Stimulated activated CD4-positive, alpha-beta T cell treated with anti-CD3 and anti-CD28 coated beads, Interleukin-1b, Interleukin-23, amount 100 ng/mL, for 48 hours (primary cell): ENCODE results near the gene XRCC5.

ENCODE experiments used
- DNase-seq: peaks from one replicate; pipeline ENCODE4 v3.0.0-alpha.2; 2020

XRCC5 gene

DNA sequence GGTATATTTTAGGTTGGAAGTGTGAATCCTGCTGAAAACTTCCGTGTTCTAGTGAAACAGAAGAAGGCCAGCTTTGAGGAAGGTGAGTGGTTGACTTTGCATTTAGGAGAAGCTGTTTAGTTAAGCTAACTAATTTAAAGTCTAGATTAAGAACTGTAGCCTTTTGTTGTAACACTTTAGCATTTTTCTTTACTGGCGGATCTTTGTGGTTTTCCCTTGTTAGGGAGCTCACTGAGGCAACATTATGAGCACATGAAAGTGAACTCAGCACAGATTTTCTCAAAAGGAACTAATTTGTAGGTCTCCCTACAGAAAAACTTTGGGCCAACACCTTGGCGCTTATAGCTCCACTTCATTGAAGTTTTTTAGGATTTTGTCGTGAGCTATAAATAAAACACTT, 52.8 kb downstream of the XRCC5 start:
- DNase-seq = no peak

DNA sequence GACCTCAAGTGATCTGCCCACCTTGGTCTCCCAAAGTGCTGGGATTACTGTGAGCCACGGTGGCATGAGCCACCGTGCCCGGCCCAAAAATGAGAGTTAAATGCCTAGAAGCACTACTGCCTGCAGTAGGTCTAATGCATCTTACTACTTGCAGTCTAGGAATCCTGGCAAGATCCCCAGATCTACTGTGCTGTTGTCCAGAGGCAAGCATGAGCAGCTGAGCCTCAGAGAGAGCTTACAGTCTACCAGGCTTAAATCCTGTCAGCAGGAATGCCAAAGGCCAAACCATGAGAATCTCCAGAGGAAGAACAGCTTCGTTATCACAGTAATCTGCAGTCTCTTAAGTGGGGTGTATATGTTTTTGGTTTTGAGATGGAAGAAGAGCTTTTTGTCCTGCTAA, 54.4 kb downstream of the XRCC5 start:
- no peak for DNase-seq

DNA sequence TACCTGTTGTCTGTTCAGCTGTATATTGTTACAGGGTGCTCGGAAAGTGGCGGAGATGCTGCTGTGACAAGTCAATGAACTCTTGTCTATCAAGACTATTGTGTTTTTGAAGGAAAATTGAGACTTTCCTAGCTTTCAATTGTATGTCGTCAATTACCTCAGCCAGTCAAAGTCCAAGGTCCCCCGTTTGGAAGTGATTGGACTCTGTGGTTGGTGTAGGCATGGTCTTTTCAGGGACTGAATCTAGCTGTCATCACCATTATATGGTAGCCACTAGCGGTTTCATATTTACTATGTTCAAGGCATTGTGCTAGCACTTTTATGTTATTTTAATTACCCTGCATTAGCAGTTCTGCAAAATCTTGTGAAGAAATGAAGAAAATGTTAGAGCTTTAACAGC, 54.9 kb downstream of the XRCC5 start:
- DNase-seq = no peak

DNA sequence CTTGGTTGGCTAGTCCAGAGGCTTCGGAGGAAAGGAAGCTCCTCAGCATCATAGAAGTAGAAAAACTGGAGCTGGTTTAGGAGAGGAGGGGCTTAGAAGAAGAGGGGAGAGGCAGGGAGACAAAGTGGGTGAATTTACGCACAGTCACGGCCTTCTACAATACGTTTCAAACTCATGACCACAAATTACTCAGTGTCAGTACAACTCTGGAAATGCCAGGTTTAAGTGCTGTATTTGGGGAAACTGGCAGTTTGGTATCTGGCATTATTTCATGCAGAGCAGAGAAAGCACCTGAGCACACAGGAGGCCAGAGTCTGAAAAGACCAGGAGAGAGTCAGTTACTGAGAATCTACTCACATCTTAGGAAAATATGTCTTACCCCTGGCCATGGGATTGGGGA, 55.4 kb downstream of the XRCC5 start:
- no peak for DNase-seq

DNA sequence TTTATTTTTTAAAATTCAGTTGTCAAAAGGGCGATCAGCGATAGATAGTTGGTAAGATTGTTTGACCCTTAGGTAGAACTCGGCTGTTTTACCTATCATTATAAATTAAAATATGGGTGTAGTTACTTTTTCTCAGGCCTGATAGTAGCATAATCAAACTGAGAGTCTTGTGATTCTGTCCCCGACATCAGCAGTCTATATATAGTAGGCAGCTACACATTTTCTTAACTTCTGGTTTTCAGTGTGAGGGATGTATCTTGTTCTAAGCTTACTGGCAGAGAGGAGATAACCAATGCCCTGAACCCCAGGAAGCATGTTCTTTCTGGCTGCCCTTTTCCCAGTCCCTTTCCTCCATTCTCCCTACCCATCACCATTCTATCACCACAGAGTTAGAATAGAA, 56.6 kb downstream of the XRCC5 start:
- DNase-seq = no peak

DNA sequence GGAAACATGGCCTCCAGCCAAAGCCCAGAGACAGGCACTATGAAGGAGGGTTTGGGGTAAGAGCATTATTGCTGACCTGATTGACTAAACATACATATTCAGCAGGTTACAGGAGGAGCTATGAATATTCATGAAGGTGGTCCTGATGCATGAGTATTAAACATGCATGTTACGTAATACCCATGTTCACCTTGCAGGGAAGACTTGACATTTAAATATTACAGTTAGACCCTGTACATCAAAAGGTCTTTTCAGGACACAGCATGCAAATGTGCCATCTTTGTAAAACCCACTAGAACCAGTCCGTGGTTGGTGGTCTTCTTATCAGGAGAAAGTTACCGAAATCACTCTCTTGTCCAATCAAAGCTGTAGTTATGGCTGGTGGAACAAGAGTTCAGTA, 59.9 kb downstream of the XRCC5 start:
- DNase-seq = no peak

DNA sequence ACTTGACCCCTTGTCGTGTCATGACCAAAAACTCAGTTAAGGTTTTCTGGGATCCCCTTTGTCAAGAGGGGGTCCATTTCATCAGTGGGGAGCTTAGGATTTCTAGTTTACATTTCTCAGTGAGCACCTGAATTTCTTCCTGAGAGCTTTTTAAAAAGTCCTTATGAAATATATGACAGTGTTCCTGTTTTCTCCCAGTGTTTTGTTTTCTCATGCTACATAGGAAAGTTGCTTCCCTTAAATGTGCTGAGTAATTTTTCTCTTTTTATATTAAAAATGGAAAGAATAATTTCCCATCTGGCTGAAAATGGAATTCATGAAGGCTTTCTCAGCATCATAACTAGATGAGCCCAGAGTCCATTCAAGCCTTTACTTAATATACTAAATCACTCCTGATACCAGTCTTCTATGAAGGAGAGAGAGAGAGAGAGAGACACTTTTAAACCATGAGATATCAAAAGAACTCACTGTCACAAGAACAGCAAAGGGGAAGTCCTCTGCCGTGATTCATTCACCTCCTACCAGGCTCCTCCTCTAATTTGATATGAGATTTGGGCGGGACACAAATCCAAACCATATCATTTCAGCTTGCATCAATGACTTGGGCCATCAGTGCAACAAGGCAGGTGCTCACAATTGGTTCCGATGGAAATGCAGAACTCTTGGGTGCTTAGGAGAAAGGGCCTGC, 61.1 kb downstream of the XRCC5 start:
- no peak for DNase-seq

DNA sequence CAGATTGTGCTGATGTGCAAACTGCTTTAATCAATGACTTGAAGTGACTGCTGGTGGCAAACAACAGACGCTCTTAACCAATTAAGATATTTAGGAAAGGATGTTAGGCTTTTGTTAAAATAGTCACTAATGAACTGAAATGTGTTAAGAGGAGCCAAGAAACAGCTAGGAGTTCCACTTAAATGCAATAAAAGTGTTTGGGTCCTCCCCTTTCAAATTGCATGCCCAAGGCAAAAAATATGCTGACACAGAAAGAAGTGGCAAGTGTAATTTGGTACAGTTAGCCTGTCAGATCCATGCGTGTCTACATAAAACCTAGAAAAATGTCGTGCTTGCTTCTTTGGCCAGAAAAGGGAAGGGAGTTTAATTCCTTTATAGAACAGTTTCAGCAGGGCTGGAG, 61.9 kb downstream of the XRCC5 start:
- DNase-seq = no peak

DNA sequence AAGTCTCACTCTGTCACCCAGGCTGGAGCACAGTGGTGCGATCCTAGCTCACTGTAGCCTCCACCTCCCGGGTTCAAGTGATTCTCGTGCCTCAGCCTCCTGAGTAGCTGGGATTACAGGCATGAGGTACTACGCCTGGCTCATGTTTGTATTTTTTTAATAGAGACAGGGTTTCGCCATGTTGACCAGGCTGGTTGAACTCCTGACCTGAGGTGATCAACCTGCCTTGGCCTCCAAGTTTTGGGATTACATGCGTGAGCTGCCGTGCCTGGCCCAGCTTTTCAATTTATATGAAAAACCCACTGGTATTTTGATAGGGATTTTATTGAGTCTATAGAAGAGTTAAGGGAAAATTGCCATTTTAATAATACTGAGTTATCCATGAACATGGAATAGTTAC, 63.3 kb downstream of the XRCC5 start:
- DNase-seq = no peak

DNA sequence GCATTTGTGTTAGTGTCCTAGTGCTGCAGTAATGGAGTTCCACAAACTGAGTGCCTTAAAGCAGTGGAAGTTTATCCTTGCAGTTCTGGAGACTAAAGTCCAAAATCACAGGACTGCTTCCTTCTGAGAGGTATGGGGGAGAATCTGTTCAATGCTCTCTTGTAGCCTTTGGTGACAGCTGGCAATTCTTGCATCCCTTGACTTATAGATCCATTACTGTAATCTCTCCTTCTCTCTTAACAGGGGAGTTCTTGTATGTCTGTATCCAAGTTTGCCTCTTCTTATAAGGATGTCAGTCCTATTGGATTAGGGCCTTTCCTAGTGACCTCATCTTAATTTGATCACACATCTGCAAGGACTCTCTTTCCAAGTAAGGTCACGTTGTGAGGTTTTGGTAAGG, 69.9 kb downstream of the XRCC5 start:
- DNase-seq = no peak

DNA sequence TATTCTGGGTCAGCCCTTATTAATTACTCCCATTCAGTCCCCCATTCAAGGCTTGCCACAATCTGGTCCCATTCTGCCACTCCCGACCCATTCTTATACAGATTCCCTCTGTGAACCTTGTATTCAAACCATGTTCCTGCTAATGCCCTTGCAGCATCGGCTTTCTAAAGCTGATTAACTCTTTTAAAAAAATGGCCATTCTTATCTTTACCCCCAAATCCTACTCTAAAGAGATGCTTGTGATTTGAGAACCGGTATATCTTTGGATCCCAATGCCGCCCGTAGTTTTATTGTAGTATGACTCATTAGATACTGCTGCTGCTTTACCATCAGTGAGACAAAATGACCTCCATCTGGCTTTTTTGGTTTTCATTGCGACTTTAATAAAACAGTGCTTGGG, 72.2 kb downstream of the XRCC5 start:
- DNase-seq = no peak

DNA sequence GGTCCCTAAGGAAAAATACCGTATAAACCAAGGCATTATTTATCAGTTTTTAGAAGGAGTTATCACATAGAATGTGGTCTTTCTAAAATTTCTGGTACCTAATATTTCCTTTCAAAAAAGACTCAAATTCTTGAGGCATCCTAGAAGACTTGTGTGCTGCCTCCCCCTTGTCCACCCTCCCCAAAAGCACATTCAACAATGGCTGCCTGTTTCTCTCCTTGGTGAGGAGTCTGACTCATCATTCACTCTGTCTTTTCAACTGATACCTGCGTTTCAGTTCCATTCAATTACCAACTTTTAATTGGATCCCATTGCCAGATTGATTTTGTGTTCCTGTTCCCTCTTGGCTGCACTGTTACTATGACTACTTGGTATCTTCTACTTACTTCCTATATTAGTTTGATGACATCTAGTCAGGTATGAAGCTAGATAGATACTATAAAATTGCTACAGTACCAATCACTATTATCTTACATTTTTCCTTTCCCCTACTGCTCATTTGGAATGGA, 72.9 kb downstream of the XRCC5 start:
- no peak for DNase-seq

DNA sequence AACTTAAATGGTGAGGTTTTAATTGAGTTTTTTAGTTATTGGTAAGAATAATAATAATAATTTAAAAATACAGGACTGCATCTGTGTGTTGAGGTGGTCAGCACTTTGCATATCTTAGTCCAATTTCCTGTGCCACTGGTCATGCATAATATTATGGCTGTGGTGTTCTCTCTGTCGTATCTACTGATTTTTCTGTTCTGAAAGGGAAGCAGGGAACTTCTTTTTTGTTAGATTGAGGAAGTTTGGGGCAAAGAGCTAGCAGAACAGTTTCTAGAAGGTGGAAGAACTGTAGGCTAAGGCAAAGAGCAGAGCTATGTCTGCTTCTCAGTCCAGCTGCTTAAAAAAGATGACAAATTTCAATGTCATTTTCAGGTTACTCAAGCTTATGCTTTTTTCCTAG, 74.3 kb downstream of the XRCC5 start:
- DNase-seq = no peak

DNA sequence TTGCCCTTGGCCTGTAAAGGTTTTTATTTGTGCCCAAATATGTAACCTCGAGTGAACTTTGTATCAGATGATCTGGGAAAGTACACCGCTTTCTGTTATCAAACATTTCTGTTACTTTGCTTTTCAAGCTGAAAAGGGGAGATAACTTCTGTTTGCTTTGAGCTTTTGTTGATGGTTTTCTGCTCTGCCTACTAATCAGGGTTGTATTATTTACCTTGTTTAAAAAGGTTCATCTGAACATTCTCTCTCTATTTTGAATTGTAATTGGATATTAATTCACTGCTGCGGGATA, 79.4 kb downstream of the XRCC5 start:
- DNase-seq = no peak

DNA sequence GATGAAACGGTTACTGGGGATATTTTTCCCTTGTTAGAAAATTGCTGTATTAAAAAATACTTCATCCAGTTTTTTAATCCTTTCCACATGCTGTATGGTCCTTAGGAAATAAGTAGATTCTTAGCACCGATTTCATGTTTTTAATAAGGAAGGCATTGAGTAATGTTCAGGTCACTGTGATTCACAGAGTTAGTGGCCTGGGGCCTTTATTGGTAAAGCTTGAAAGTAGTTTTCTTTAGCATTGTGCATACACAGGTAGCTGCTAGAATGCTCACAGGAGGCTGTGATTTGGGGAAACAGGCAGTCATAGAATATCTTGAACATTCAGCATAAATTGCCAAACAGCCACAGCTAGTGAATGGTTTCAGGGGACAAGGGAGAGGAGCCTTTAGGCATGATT, 79.8 kb downstream of the XRCC5 start:
- DNase-seq = no peak

DNA sequence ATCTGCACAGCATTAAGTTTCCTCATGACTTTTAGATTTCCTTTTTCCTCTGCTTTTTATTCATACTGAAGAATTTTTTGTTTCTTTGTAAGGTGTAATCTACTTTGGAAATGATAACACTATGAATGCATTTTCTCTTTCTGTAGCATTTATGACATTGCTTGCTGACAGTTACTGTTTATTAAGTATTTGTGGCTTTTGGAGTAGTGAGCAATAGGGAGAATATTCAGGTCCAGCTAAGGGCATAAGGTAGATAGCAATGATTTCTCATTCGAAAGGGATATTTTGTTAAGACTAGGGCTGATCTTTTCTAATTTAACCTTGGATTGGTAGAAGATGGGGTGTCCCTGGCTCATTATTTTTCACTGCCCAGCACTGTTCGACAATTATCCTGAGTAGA, 80.3 kb downstream of the XRCC5 start:
- no peak for DNase-seq

DNA sequence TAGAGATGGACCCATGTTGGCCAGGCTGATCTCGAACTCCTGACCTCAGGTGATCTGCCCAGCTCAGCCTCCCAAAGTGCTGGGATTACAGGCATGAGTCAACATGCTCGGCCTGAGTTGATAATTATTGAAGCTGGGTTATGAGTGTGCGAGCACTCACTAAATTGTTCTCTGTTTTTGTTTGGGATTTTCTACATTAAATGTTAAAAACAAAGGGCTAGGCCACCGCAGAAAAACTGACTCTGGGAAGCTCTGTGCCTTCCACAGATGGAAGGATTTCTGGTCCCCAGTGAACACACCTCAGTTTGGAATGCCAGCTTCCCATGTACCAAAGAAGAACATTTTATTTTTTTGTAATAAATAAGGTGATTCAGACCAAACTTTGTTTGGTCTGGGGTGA, 83.0 kb downstream of the XRCC5 start:
- no peak for DNase-seq

DNA sequence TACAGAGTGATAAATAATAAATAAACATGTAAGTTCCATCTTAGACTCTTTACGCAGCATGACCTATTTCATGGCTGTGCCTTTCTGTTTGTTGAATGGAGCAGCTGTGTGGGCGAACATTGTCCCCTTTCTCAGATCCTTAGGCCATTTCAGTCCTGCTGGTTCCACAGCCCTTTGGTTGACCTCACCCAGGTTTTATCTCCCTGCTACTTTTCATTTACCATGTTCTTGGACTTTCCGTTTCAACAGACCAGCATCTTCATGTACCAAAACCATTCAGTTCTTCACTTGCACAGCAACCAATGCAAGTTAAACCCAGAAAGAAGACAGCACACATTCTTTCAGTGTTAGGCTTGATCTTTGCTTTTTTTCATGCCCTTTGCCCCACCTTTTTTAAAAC, 83.8 kb downstream of the XRCC5 start:
- no peak for DNase-seq

DNA sequence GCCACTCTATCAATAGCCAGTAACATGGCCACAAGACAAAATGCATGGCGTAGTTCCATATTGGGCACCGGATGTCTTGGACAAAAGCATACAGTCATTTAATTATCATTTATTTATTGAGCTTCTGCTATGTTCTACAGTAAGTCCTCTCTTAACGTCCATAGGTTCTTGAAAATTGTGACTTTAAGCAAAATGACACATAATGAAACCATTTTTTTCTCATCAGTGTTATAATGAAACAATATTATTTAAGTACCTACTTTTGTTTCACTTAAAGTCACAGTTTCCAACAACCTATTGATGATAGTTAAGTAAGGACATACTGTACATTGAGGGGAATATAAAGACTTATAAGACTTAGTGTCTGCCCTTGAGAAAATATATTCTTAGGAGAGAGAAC, 84.9 kb downstream of the XRCC5 start:
- no peak for DNase-seq

DNA sequence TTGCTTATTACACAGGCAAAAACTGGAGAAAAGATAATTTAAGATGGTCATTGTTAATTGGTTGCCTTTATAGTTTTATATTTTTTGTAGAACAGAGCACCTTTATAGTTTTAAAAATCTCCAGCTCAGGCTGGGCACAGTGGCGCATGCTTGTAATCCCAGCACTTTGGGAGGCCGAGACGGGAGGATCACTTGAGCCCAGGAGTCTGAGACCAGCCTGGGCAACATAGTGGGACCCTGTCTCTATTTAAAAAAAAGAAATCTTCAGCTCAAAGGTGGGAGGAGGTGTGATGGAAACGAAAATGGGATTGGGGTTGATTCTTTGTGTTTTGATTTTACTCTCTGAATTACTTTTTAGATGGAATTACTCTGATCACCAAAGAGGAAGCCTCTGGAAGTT, 85.4 kb downstream of the XRCC5 start:
- no peak for DNase-seq

DNA sequence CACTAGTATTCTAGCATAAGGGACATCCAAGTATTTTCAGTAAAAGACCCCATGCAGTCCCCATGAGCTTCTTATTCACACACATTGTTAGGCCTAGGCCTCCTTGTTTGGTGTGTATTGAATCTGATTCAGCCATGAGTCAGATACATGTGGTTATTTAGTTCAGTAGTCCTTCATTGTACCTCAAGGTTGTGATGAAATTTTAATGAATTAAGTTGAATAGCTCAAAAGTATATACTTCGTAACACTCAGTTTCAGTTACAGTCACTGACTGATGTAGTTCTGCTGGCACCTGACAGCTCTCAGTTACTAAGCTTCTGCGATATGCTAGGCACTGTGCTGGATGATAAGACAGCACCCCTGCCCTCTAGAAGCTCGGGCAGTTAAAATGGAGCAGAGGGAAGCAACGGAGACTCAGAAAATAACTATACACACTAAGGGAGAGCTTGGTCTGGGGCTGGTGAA, 86.4 kb downstream of the XRCC5 start:
- DNase-seq = peak; percentile 52

DNA sequence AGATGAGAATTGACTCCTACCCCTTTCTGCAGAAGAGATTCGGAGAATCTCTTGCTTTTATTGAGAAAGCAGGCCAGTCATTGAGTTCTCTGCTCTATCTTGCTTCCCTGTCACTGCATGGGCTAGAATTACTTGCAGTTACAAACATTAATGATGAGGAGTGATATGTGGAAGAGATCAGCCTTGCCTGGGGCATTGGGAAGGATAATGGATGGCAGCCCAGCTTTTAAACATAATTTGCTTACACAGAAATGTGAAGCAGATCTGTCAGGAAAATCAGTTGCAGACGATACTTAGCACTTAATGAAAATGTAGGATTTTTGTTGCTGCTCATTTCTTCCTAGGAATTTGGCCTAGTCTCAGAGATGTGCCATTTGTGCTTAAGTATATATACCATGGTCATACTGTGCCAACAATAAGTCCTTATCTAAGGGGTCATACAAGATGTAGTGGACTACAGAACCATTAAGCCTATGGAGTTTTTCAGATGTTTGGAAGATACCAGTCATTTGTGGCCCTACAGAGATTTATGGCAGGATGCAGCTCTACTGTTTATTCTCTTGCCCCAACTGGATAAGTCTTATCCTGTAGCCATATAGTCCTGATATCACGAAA, 92.7 kb downstream of the XRCC5 start:
- DNase-seq = no peak

DNA sequence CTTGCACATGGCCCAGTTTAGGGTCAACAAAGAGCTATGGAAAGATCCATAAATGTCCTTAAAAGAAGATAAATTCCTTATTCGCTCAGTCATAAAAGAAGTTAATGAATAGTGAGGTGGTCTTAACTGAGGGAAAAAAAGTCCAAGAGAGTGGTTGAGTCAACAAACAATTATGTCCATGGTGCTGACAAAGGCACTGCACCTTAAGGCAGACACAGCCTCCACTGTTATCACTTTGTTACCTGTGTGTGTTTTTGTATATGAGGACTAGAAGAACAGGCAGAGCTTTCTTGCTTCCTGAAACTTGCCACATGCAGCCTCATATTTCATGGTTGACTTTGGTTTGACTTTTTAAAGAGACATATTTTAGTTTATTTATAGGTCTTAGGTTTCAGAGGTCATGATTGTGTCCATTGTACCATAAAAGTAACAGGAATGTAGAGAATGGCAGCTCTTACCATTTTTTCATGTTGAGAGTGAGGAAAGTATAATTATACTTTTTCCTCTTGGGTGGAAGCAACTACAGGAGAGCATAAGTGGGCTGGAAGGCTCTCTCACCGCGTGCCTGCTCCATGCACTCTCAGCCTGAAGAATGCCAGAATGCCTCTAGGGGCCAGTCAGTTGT, 93.6 kb downstream of the XRCC5 start:
- no peak for DNase-seq

DNA sequence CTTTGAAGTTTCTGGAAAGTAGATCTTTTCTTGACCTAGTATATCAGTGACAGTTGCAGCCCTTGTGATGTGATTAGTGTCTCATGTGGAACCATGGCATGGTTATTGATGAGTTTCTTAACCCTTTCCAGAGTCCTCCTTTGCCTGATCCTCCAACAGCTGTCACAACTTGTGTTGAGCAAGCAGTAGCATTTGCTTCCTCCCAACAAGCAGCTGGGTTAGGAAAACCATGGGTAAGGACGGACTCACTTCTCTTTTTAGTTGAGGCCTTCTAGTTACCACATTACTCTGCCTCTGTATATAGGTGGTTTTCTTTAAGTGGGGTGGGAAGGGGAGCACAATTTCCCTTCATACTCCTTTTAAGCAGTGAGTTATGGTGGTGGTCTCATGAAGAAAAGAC, 96.3 kb downstream of the XRCC5 start:
- no peak for DNase-seq
